ENCODE results near the gene TXNIP.

TXNIP gene

GRCh38 chr1:145986551-145986950 is 9.8 kb downstream of the TXNIP start:
- in situ Hi-C loops (cut with HindIII; ENCODE audit: low sequenced_read_pairs): no loop called here

- in situ Hi-C loops (cut with HindIII; ENCODE audit: low sequenced_read_pairs): no loop called here
Measured at GRCh38 chr1:145985502-145986439, 10.6 kb downstream of the TXNIP start.

GRCh38 chr1:145985129-145985501 is 11.3 kb downstream of the TXNIP start:
- in situ Hi-C loops (cut with HindIII; ENCODE audit: low sequenced_read_pairs): no loop called here

GRCh38 chr1:145983960-145984830 is 12.2 kb downstream of the TXNIP start:
- in situ Hi-C loops (cut with HindIII; ENCODE audit: low sequenced_read_pairs): no loop called here

- in situ Hi-C loops (cut with HindIII; ENCODE audit: low sequenced_read_pairs): no loop called here
Measured at GRCh38 chr1:145983206-145983675, 13.1 kb downstream of the TXNIP start.

GRCh38 chr1:145982010-145982723 is 14.2 kb downstream of the TXNIP start:
- in situ Hi-C loops (cut with HindIII; ENCODE audit: low sequenced_read_pairs): no loop called here

- in situ Hi-C loops (cut with HindIII; ENCODE audit: low sequenced_read_pairs): no loop called here
Measured at GRCh38 chr1:145980457-145980994, 15.9 kb downstream of the TXNIP start.

GRCh38 chr1:145979746-145980456 is 16.5 kb downstream of the TXNIP start:
- in situ Hi-C loops (cut with HindIII; ENCODE audit: low sequenced_read_pairs): no loop called here

DNA sequence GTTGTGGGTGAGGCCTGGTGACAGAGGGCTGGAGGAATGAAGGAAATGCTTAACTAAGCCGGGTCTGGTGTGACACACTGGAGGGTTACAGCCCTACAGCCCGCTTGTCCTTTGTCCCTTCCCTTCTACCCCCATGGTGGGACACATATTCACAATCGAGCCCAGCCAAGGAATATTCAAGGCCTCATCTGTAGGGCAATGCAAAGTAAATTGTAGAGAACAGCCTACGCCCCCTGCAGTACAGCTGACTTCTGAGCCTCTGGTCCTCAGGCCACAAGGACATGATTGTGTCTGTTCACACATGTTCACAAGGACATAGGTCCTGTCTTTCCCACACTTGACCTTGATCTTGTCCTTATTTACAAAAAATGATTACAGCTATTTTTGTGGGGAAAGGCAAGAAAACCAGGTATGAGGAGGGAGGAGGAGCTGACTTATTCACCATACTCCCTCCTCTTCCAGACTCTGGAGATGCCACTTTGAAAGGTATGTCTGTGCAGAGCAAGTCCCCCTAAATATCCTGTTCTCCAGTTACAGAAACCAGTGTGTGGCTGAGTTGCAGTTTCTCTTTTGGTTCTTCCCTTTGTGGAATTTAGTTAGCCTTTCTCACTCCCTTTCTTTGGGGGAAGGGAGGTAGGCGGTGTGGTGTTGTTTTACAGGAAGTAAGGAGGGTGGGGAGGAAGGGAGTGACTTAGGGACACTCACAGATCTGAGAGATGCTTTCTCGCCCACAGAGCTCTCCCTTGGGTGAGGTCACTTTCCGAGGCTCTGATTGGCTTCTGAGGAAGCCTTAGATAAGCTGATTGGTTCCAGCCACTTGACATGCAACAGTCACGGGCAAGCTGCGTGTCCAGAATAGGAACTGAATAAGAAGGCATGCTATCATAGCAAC is 17.3 kb downstream of the TXNIP start:
- in situ Hi-C loops (cut with HindIII; ENCODE audit: low sequenced_read_pairs): no loop called here

DNA sequence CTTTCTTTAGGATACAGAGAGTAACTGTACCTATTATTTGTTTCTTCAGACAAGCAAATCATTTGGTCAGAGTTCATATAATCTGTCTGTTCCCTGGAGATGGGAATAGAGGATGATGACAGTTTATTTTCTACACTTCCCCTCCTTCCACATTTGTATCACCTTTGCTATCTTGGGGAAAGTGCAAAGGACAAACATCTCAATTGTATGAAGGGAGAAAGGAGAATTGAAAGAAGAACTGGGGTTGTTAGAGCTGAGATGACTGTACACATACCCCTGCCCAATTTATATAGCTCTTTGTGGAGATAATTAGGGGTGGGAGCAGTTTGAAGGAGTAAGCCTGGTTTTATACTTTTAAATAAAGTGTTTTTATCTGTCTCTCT is 17.9 kb downstream of the TXNIP start:
- in situ Hi-C loops (cut with HindIII; ENCODE audit: low sequenced_read_pairs): no loop called here

DNA sequence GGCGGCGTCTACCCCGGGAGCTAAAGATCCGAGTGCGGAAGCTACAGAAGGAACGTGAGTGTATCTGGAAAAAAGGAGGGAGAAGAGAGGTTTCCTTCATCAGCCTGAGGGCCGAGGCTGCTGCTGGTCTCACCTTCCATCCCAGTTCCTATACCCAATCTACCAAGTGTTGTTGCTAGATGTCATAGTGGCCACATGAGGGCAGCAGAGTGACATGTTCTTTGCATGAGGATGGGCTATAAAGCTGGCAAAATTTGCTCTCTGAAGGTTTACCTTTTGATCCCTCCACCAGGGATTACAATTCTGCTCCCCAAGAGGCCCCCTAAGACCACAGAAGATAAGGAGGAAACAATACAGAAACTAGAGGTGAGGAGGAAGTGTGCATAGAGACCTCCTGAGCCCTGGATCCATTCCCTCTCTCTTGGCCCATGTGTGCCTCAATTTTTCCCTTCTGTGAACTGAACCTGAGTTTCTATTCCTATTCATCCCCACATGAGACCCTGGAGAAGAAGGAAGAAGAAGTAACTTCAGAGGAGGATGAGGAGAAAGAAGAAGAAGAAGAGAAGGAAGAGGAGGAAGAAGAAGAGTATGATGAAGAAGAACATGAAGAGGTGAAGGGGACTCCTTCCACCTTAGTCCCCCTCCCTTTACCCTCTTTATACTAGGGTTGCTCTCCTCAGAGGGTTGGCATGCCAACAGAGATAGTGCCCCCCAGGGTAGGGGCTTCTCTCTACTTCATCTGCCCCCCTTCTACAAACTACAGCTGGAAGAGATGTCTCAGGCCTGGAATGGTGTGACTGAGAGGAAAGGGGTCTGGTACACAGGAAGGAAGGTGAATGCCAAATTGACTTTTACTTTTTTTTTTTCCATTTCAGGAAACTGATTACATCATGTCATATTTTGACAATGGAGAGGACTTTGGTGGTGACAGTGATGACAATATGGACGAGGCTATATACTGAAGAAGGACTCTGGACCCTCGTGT is 18.6 kb downstream of the TXNIP start:
- in situ Hi-C loops (cut with HindIII; ENCODE audit: low sequenced_read_pairs): no loop called here

DNA sequence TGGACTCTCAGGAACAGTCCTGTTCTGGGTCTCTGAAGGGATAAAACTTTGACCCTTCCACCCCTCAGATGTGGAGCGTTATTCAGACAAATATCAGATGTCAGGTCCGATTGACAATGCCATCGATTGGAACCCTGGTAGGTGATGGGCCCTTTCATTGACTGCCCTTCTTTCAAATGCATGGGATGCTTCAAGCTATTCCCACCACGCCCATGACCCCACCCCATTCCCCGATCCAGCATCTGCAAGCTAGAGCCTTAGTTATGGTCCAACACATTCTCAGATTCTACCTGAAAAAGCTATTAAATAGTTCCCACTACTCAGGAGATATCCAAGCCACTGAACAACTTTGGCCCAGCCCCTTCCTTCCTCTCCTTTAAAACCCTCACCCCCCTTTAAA is 19.4 kb downstream of the TXNIP start:
- in situ Hi-C loops (cut with HindIII; ENCODE audit: low sequenced_read_pairs): no loop called here

DNA sequence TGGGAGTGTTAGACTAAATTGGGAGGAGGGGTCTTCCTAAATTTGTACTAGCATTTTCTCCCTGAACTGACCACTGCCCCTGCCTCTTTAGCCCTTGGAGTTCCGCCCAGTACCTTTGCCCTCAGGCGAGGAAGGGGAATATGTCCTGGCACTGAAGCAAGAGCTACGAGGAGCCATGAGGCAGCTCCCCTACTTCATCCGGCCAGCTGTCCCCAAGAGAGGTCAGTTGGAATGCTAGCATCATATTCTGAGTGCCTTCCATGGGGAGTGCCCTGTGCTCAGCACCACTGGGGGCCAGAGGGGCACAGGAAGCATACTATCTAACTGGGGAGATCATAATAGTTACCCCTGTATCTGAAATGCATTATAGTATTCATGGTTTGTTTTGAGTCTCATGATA is 21.2 kb downstream of the TXNIP start:
- in situ Hi-C loops (cut with HindIII; ENCODE audit: low sequenced_read_pairs): no loop called here

DNA sequence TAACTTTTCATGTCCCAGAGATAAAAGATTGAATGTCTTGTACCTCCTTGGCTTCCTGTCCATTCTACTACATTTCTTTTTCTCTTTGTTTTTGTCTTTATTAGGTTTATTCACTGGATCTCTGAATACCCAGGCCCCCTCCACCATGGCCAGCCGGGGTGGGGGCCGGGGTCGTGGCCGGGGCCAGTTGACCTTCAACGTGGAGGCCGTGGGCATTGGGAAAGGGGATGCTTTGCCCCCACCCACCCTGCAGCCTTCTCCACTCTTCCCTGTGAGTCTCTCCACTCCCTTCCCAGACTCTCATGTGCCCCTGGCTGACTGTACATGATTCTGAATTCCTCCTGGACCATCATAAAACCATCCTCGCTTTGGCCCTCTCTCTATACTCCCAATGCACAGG is 21.7 kb downstream of the TXNIP start:
- in situ Hi-C loops (cut with HindIII; ENCODE audit: low sequenced_read_pairs): no loop called here

GRCh38 chr1:145972580-145972979 is 23.8 kb downstream of the TXNIP start:
- in situ Hi-C loops (cut with HindIII; ENCODE audit: low sequenced_read_pairs): no loop called here

GRCh38 chr1:145967288-145967687 is 29.1 kb downstream of the TXNIP start:
- in situ Hi-C loops (cut with HindIII; ENCODE audit: low sequenced_read_pairs): no loop called here

- in situ Hi-C loops (cut with HindIII; ENCODE audit: low sequenced_read_pairs): no loop called here
Measured at GRCh38 chr1:145965119-145965744, 31.1 kb downstream of the TXNIP start.
